ENCODE data around the gene IKBKE.

IKBKE gene

GRCh38 chr1:206469933-206470691 lies at the start of gene IKBKE:
Gene IKBKE, plus strand, starts transcription at chr1:206470476. Its CDS starts 2,752 bp downstream, at chr1:206473228.
- peak; percentile 28 to 36 for DNase-seq

- no peak for DNase-seq
Observed at GRCh38 chr1:206421616-206422340, 48.5 kb upstream of the IKBKE start.

GRCh38 chr1:206422525-206422924 lies 47.8 kb upstream of the IKBKE start:
- no peak for DNase-seq

- DNase-seq, result no peak
Observed at GRCh38 chr1:206427291-206427690, 43.0 kb upstream of the IKBKE start.

GRCh38 chr1:206429421-206429820 lies 40.9 kb upstream of the IKBKE start:
- DNase-seq, result no peak

- no peak for DNase-seq
Observed at GRCh38 chr1:206430031-206430983, 40.0 kb upstream of the IKBKE start.

- no peak for DNase-seq
Observed at GRCh38 chr1:206435445-206435844, 34.8 kb upstream of the IKBKE start.

GRCh38 chr1:206438554-206438953 lies 31.7 kb upstream of the IKBKE start:
- no peak for DNase-seq

- no peak for DNase-seq
Observed at GRCh38 chr1:206439205-206439604, 31.1 kb upstream of the IKBKE start.

- no peak for DNase-seq
Observed at GRCh38 chr1:206441336-206441967, 28.8 kb upstream of the IKBKE start.

GRCh38 chr1:206442101-206442500 lies 28.2 kb upstream of the IKBKE start:
- no peak for DNase-seq

GRCh38 chr1:206445116-206445515 lies 25.2 kb upstream of the IKBKE start:
- no peak for DNase-seq

- DNase-seq, result no peak
Observed at GRCh38 chr1:206445911-206446356, 24.3 kb upstream of the IKBKE start.

GRCh38 chr1:206446688-206447421 lies 23.4 kb upstream of the IKBKE start:
- no peak for DNase-seq

GRCh38 chr1:206447422-206447765 lies 22.9 kb upstream of the IKBKE start:
- DNase-seq, result no peak

- no peak for DNase-seq
Observed at GRCh38 chr1:206447792-206448191, 22.5 kb upstream of the IKBKE start.

- no peak for DNase-seq
Observed at GRCh38 chr1:206448471-206448870, 21.8 kb upstream of the IKBKE start.

GRCh38 chr1:206449565-206449964 lies 20.7 kb upstream of the IKBKE start:
- no peak for DNase-seq

GRCh38 chr1:206450281-206450680 lies 20.0 kb upstream of the IKBKE start:
- DNase-seq, result no peak

- DNase-seq, result no peak
Observed at GRCh38 chr1:206451134-206451686, 19.1 kb upstream of the IKBKE start.

GRCh38 chr1:206453111-206453510 lies 17.2 kb upstream of the IKBKE start:
- DNase-seq, result no peak

GRCh38 chr1:206455289-206455665 lies 15.0 kb upstream of the IKBKE start:
- DNase-seq, result no peak
